ENCODE data around the gene TTF1. TPM values are rescaled to one million over a fixed set of nuclear protein-coding genes. Genes with fewer than 3 reads are reported as not detected.

Gene TTF1
- polyA plus RNA-seq, 1 donor, result 20.9 TPM

GRCh38 chr9:132367613-132368313 lies 38.9 kb downstream of the TTF1 start:
- DNase-seq, result no peak

GRCh38 chr9:132366481-132366880 lies 40.2 kb downstream of the TTF1 start:
- no peak for DNase-seq

- no peak for DNase-seq
Measured at GRCh38 chr9:132365986-132366385, 40.7 kb downstream of the TTF1 start.

- DNase-seq, result no peak
Measured at GRCh38 chr9:132364068-132364467, 42.6 kb downstream of the TTF1 start.

GRCh38 chr9:132357764-132358163 lies 48.9 kb downstream of the TTF1 start:
- DNase-seq, result no peak

GRCh38 chr9:132356324-132356924 lies 50.2 kb downstream of the TTF1 start:
- DNase-seq, result no peak

- peak; percentile 97 for DNase-seq
Measured at GRCh38 chr9:132354637-132355355, 51.8 kb downstream of the TTF1 start, which contains the start of gene SETX. Gene SETX (minus strand): TSS chr9:132354986. CDS start chr9:132349428, 5,558 bp downstream.

- DNase-seq, result no peak
Measured at GRCh38 chr9:132351404-132352045, 55.1 kb downstream of the TTF1 start.

GRCh38 chr9:132350861-132351315 lies 55.8 kb downstream of the TTF1 start:
- DNase-seq, result no peak

- DNase-seq, result no peak
Measured at GRCh38 chr9:132348676-132349075, 58.0 kb downstream of the TTF1 start.

GRCh38 chr9:132346177-132346576 lies 60.5 kb downstream of the TTF1 start:
- DNase-seq, result no peak

GRCh38 chr9:132341177-132341840 lies 65.3 kb downstream of the TTF1 start:
- DNase-seq, result no peak

- DNase-seq, result no peak
Measured at GRCh38 chr9:132334364-132334763, 72.3 kb downstream of the TTF1 start.

- no peak for DNase-seq
Measured at GRCh38 chr9:132333556-132333955, 73.1 kb downstream of the TTF1 start.

- no peak for DNase-seq
Measured at GRCh38 chr9:132328580-132328979, 78.1 kb downstream of the TTF1 start.

- no peak for DNase-seq
Measured at GRCh38 chr9:132327537-132327936, 79.1 kb downstream of the TTF1 start.

Other genes with a start within 250 kb of the TTF1 start
- 0.18 TPM for gene NTNG2, start 244.8 kb downstream of the TTF1 start, polyA plus RNA-seq (ENCODE audit: insufficient read length)
- gene SETX, start 51.9 kb downstream of the TTF1 start, polyA plus RNA-seq (ENCODE audit: insufficient read length), result 64.2 TPM
- gene CFAP77, start 3.4 kb upstream of the TTF1 start, polyA plus RNA-seq (ENCODE audit: insufficient read length), result 0.83 TPM
- not detected for gene BARHL1, start 175.8 kb upstream of the TTF1 start, polyA plus RNA-seq (ENCODE audit: insufficient read length)

All from left kidney (tissue), 2 donors.